Activated CD8-positive, alpha-beta memory T cell treated with anti-CD3 and anti-CD28 coated beads, Interleukin-2, amount 50 U/mL, for 1 hour (primary cell): ENCODE results near the gene UQCRHL.

Experiments used
- DNase-seq: peaks from one replicate; pipeline ENCODE4 v3.0.0-alpha.2; 2020; ENCODE audit errors: extremely low read depth

Gene UQCRHL

DNA sequence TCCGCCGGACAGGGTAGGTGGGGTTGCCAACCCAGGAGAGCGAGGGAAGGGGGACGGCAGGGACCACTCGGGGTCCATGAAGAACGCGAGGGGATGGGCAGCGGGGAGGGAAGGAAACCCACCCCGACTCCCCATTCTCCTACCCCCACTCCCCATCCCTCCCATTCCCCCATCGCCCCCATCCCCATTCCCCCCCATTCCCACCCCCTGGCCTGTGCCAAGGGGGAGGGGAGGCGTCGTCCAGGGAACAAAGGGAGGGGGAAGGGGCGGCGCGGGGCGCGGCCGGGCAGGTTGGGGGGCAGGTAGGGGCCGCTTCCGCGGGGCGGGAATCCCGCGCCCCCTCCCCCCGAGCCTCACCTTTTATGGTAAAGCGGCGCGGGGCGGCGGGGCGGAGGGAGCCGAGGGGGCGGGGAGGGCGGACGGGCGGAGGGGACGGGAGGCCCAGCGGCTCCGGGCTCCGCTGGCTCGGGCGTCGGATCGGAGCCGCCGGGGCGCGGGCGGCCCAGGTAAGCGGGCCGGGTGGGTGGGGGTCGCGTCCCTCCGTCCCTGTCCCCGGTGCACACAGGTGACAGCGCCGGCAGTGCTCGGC lies 49.0 kb downstream of the UQCRHL start, which contains the start of gene FBLIM1:
FBLIM1 (plus strand) TSS at position 453 of the 589 bp plus-strand sequence. CDS start 6,189 bp downstream, outside the sequence.
- DNase-seq: no peak

DNA sequence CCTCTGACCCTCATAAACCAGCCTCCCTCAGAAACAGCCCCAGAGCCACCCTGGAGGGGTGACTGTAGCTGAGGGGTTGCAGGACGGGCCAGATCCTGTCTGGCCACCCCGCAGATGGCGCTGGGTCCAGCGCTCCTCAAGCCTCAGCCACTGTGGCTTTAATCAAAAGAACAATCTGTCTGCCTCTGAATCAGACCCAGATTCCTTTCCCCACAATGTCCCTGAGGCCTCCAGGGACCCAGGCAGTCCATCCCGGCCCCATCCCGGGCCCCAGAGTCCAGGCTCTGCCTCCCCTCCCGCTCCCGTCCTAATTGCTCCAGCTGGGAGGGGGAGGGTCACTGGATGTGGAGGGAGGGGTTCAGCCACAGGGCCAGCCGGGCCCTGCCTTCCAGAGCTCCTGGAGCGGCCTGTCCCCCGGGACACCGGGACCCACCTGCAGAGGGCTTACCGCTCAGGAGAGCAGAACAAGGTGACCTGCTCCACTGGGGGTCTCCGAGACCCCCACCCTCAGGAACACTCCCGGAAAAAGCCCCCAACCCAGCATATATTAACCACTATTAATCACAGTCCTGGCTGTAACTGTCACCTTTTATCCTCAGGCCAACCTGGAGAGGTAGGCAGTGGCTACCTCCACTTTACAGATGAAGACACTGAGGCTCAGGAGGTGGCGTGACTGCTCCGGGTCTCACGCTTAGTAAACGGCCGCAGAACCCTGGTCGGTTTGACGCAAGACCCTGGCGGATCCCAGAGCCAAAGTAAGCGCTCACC lies 49.7 kb downstream of the UQCRHL start:
- DNase-seq: no peak
